NCI-H2227 (cell line): ENCODE measurements around the gene GAGE2A.
"Not testable (repeated sequence)": the region's sequence is repeated elsewhere in the genome, so short reads cannot be mapped to it uniquely, and the experiment has no call there.

Experiments used
- DNase-seq: peaks from one replicate; lab custom pipeline; 2025; ENCODE audit not compliant: unreplicated experiment; lab: John Stamatoyannopoulos, UW

The GAGE2A gene

DNA sequence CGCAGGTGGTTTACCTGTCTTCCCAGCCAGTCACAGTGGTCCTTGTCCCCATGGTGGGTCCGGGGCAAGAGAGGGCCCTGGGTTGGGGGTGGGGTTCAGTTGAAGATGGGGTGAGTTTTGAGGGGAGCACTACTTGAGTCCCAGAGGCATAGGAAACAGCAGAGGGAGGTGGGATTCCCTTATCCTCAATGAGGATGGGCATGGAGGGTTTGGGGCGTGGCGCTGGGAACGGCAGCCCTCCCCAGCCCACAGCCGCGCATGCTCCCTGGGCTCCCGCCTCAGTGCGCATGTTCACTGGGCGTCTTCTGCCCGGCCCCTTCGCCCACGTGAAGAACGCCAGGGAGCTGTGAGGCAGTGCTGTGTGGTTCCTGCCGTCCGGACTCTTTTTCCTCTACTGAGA, at the start of gene GAGE2A:
GAGE2A (plus strand) TSS at position 301 of the 400 bp plus-strand sequence. CDS start 1,155 bp downstream, outside the sequence.
- DNase-seq: not testable (repeated sequence)

DNA sequence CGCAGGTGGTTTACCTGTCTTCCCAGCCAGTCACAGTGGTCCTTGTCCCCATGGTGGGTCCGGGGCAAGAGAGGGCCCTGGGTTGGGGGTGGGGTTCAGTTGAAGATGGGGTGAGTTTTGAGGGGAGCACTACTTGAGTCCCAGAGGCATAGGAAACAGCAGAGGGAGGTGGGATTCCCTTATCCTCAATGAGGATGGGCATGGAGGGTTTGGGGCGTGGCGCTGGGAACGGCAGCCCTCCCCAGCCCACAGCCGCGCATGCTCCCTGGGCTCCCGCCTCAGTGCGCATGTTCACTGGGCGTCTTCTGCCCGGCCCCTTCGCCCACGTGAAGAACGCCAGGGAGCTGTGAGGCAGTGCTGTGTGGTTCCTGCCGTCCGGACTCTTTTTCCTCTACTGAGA, 47.9 kb upstream of the GAGE2A start, which contains the start of gene GAGE12D:
GAGE12D (plus strand) TSS at position 301 of the 400 bp plus-strand sequence. CDS start 1,155 bp downstream, outside the sequence.
- not testable (repeated sequence) for DNase-seq

DNA sequence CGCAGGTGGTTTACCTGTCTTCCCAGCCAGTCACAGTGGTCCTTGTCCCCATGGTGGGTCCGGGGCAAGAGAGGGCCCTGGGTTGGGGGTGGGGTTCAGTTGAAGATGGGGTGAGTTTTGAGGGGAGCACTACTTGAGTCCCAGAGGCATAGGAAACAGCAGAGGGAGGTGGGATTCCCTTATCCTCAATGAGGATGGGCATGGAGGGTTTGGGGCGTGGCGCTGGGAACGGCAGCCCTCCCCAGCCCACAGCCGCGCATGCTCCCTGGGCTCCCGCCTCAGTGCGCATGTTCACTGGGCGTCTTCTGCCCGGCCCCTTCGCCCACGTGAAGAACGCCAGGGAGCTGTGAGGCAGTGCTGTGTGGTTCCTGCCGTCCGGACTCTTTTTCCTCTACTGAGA, 38.3 kb upstream of the GAGE2A start, which contains the start of gene GAGE12E:
GAGE12E (plus strand) TSS at position 301 of the 400 bp plus-strand sequence. CDS start 1,155 bp downstream, outside the sequence.
- DNase-seq: not testable (repeated sequence)

GRCh38 chrX:49560542-49560941, 28.8 kb upstream of the GAGE2A start, which contains the start of gene GAGE12F:
Gene GAGE12F, plus strand, starts transcription at chrX:49560842. Its CDS starts 1,155 bp downstream, at chrX:49561997.
- DNase-seq: not testable (repeated sequence)

DNA sequence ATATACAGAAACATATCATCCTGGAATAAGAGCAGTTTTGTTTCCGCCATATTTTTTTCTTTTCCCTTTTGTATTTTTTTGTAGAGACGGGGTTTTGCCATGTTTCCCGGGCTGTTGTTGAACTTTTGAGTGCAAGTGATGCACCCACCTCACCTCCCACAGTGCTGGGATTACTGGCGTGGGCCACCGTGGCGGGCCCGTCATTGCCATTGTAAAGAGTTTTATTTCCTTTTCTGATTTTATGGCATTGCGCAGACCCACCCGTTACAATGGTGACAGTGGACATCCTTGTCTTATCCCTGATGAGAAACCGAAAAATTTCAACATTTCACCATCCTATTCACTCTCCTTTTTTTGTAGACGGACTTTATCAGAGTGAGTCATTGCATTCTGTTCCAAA, 20.6 kb upstream of the GAGE2A start:
- DNase-seq: not testable (repeated sequence)

- not testable (repeated sequence) for DNase-seq
Measured at GRCh38 chrX:49569152-49569551, 20.1 kb upstream of the GAGE2A start.

- DNase-seq: not testable (repeated sequence)
Measured at GRCh38 chrX:49570100-49570499, 19.2 kb upstream of the GAGE2A start, which contains the start of gene GAGE12G. Gene GAGE12G, plus strand, starts transcription at chrX:49570400. Its CDS starts 1,155 bp downstream, at chrX:49571555.

DNA sequence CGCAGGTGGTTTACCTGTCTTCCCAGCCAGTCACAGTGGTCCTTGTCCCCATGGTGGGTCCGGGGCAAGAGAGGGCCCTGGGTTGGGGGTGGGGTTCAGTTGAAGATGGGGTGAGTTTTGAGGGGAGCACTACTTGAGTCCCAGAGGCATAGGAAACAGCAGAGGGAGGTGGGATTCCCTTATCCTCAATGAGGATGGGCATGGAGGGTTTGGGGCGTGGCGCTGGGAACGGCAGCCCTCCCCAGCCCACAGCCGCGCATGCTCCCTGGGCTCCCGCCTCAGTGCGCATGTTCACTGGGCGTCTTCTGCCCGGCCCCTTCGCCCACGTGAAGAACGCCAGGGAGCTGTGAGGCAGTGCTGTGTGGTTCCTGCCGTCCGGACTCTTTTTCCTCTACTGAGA, 9.6 kb upstream of the GAGE2A start, which contains the start of gene GAGE12H:
GAGE12H (plus strand) TSS at position 301 of the 400 bp plus-strand sequence. CDS start 1,155 bp downstream, outside the sequence.
- DNase-seq: not testable (repeated sequence)

GRCh38 chrX:49589769-49590478, 628 bp downstream of the GAGE2A start:
- not testable (repeated sequence) for DNase-seq

DNA sequence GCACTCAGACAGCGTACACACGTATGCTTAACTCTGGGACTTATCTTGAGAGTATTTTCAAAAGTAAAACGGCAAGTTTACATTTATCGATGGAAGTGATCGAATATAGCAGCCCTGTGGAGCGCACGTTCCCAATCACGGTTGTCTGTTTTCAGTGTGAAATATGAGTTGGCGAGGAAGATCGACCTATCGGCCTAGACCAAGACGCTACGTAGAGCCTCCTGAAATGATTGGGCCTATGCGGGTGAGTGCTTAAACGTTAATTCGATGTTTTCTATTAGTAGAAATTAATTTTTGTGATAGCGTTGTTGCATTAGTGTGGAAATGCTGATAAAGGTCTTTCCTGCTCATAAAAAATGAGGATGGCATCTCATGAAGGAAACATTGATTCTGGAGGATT, 1.2 kb downstream of the GAGE2A start:
- not testable (repeated sequence) for DNase-seq

DNA sequence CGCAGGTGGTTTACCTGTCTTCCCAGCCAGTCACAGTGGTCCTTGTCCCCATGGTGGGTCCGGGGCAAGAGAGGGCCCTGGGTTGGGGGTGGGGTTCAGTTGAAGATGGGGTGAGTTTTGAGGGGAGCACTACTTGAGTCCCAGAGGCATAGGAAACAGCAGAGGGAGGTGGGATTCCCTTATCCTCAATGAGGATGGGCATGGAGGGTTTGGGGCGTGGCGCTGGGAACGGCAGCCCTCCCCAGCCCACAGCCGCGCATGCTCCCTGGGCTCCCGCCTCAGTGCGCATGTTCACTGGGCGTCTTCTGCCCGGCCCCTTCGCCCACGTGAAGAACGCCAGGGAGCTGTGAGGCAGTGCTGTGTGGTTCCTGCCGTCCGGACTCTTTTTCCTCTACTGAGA, 9.4 kb downstream of the GAGE2A start, which contains the start of gene GAGE1:
GAGE1 (plus strand) TSS at position 301 of the 400 bp plus-strand sequence. CDS start 1,155 bp downstream, outside the sequence.
- not testable (repeated sequence) for DNase-seq

GRCh38 chrX:49610718-49611310, 21.5 kb downstream of the GAGE2A start:
- DNase-seq: no peak

- no peak for DNase-seq
Measured at GRCh38 chrX:49618574-49618973, 29.3 kb downstream of the GAGE2A start.

DNA sequence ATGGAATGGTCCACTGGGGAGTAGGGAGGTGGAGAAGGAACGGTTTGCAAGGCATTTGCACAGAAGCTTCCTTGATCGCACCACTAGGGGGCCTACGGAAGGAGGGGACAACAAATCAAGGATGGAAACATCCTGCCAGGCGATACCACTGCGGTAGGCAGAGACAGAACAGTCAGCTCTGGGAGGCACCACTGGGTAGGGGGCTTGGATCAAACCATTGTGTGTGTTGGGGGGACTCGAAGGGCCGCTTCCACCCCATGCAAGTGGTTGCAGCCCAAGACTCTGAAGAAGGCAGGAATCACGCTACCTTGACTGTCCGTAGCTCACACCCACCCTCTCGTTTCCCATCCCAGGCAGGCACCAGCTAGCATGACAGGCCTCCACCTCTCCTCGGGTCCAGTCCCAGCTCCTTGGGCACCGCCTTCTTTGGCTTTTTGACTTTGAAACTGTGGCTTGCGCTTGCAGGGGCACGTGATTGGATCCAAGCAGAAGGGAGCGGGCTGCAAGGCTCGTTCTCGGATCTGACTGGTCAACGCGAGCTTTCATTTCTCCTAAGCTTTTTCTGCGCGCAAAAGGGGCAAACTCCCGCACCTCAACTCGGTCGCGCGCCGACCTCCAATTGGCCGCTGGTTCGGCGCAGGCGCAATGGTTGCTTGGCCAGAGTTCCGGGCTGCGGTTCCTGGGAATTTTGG, 37.9 kb downstream of the GAGE2A start:
- peak; percentile 17 for DNase-seq

DNA sequence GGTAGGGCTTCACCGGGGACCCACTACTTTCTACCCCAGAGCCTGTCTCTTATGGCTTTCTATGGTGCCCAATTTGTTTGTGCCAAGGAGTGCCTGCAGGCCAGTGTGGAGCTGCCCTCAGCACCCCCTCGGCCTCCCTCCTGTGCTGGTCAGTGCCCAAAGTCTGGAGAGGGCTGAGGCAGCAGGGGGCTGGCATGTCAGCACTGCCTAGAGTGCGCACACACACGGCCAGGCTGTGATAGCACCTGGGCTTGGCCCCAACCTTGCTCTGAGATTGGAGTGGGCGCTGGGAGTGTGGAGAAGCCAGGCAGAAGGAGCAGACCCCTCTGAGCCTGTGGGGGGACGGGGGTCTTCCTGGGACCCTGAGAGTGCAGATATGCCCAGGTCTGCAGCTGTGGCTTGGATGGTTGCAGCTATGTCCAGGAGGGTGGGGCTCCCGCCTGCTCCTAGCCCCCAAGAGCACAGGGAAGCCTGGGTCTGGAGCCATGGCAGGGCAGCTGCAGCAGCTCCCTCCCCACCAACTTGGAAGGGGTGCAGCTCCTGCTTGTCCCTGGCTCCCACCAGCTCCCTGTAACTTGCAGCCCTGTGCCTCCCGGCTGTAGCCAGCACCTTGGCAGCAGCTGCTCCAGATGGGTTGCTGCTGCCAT, 55.8 kb downstream of the GAGE2A start:
- DNase-seq: no peak
